Activated CD8-positive, alpha-beta T cell treated with anti-CD3 and anti-CD28 coated beads for 36 hours (primary cell): ENCODE measurements around the gene APOC4. TPM values are rescaled to one million over a fixed set of nuclear protein-coding genes. Genes with fewer than 3 reads are reported as not detected.

ENCODE experiments used
- ATAC-seq: fragments of 200-7000 bp; cut with Tn5 transposase; one replicate; pipeline ENCODE4 v1.10.0; 2021; ENCODE audit warnings: mild to moderate bottlenecking, moderate library complexity
- CTCF ChIA-PET: fragments of 350-600 bp; sonication (Branson Sonifier 250); formaldehyde crosslinking; loops from one replicate; lab custom pipeline; 2021; ENCODE audit warnings: antibody characterized with exemption; lab: Charles Lee
- POLR2A ChIA-PET: fragments of 350-600 bp; sonication (Branson Sonifier 250); formaldehyde crosslinking; loops from one replicate; lab custom pipeline; 2021; ENCODE audit warnings: antibody characterized with exemption; lab: Charles Lee
- DNase-seq: peaks from one replicate; pipeline ENCODE4 v3.0.0-alpha.2; 2020
- H3K27ac Mint-ChIP-seq: one replicate; pipeline ENCODE4 v1.8.0; 2021; ENCODE audit warnings: mild to moderate bottlenecking, mixed read lengths
- H3K27me3 Mint-ChIP-seq: one replicate; pipeline ENCODE4 v1.8.0; 2021; ENCODE audit warnings: mixed read lengths
- H3K36me3 Mint-ChIP-seq: one replicate; pipeline ENCODE4 v1.8.0; 2021; ENCODE audit warnings: low read depth, mixed read lengths
- H3K4me1 Mint-ChIP-seq: one replicate; pipeline ENCODE4 v1.8.0; 2021; ENCODE audit warnings: low read depth, mixed read lengths
- H3K4me3 Mint-ChIP-seq: one replicate; pipeline ENCODE4 v1.8.0; 2021; ENCODE audit warnings: mild to moderate bottlenecking, moderate library complexity, mixed read lengths
- H3K9me3 Mint-ChIP-seq: one replicate; pipeline ENCODE4 v1.8.0; 2021; ENCODE audit warnings: mixed read lengths
- intact Hi-C: fragments of 100-400 bp; cut with micrococcal nuclease; formaldehyde crosslinking; loops from one replicate; pipeline ENCODE4 v1.10.0; 2022
- total RNA-seq, 2 experiments: library from RNA; stranded (reverse); gene quantifications; one replicate each; pipeline ENCODE4 v1.2.3, GENCODE V29; 2021
- TF ChIP-seq, protein P1 (sequence below): fragments of 200-600 bp; IDR thresholded peaks from one replicate; pipeline ENCODE4 v1.8.0; 2022; ENCODE audit warnings: antibody characterized with exemption, mild to moderate bottlenecking

Gene APOC4
- total RNA-seq, 2 experiments from 2014 or later: not detected

GRCh38 chr19:44904426-44904994 is 37.5 kb upstream of the APOC4 start:
- H3K4me1 Mint-ChIP-seq: peaks cover 10% of the 10 kb centered on the region
- H3K27me3 Mint-ChIP-seq: peaks cover 19% of the 10 kb centered on the region
- DNase-seq (no peak), ATAC-seq (no peak)
- intact Hi-C loops: loop anchor here (5.0 kb wide), 1 partner anchor 48 kb away; no protein-coding TSS in a partner anchor
- CTCF ChIA-PET: interaction anchor here (0.7 to 6.0 kb wide), 11 partner anchors 10 to 155 kb away, joined by 3 to 46 read pairs (median 4); partner anchors contain the start of gene TOMM40
- no peak overlapping the region for H3K27ac Mint-ChIP-seq
- H3K9me3 Mint-ChIP-seq: no peaks in the 10 kb centered on the region
- H3K4me3 Mint-ChIP-seq: no peak overlapping the region
- TF ChIP-seq, protein P1, sequence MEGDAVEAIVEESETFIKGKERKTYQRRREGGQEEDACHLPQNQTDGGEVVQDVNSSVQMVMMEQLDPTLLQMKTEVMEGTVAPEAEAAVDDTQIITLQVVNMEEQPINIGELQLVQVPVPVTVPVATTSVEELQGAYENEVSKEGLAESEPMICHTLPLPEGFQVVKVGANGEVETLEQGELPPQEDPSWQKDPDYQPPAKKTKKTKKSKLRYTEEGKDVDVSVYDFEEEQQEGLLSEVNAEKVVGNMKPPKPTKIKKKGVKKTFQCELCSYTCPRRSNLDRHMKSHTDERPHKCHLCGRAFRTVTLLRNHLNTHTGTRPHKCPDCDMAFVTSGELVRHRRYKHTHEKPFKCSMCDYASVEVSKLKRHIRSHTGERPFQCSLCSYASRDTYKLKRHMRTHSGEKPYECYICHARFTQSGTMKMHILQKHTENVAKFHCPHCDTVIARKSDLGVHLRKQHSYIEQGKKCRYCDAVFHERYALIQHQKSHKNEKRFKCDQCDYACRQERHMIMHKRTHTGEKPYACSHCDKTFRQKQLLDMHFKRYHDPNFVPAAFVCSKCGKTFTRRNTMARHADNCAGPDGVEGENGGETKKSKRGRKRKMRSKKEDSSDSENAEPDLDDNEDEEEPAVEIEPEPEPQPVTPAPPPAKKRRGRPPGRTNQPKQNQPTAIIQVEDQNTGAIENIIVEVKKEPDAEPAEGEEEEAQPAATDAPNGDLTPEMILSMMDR: no peak
- POLR2A ChIA-PET: interaction anchor here (0.8 to 4.1 kb wide), 6 partner anchors 9 to 99 kb away, joined by 3 to 27 read pairs (median 4); partner anchors contain the start of gene TOMM40
- peaks cover 21% of the 10 kb centered on the region for H3K36me3 Mint-ChIP-seq

GRCh38 chr19:44905437-44906160 is 36.4 kb upstream of the APOC4 start, which contains the start of gene APOE:
Gene APOE (plus strand): TSS chr19:44905796. CDS start chr19:44906625, 829 bp downstream.
- no peak within 1 kb of the TSS for H3K4me3 Mint-ChIP-seq
- no peak within 1 kb of the TSS for H3K27ac Mint-ChIP-seq
- ChIA-PET CTCF (interaction anchor here (0.8 to 6.0 kb wide), 4 partner anchors 11 to 154 kb away, joined by 3 to 46 read pairs (median 4); no protein-coding TSS in a partner anchor), POLR2A (interaction anchor here (0.6 to 4.1 kb wide), 6 partner anchors 9 to 109 kb away, joined by 3 to 27 read pairs (median 4); partner anchors contain the start of gene TOMM40)
- no peaks in the 10 kb centered on the region for H3K9me3 Mint-ChIP-seq
- peaks cover 10% of the 10 kb centered on the region for H3K4me1 Mint-ChIP-seq
- H3K36me3 Mint-ChIP-seq: peaks cover 14% of the 10 kb centered on the region
- intact Hi-C loops: no loop called here
- ATAC-seq: no peak
- H3K27me3 Mint-ChIP-seq: peaks cover 19% of the 10 kb centered on the region
- TF ChIP-seq, protein P1: no peak
- no peak for DNase-seq

- Mint-ChIP-seq H3K27ac (no peak overlapping the region), H3K27me3 (peaks cover 24% of the 10 kb centered on the region), H3K9me3 (no peaks in the 10 kb centered on the region), H3K4me3 (no peak overlapping the region), H3K4me1 (peaks cover 10% of the 10 kb centered on the region), H3K36me3 (peaks cover 6% of the 10 kb centered on the region)
- CTCF ChIA-PET: no interaction called here
- DNase-seq (no peak), ATAC-seq (no peak)
- POLR2A ChIA-PET: interaction anchor here (0.6 to 1.1 kb wide), 2 partner anchors 47 to 324 kb away, joined by 3 to 5 read pairs; no protein-coding TSS in a partner anchor
- TF ChIP-seq, protein P1: no peak
- intact Hi-C loops: no loop called here
These were observed 34.4 kb upstream of the APOC4 start for GRCh38 chr19:44907613-44908012.

- peaks cover 2% of the 10 kb centered on the region for H3K36me3 Mint-ChIP-seq
- ChIA-PET POLR2A (interaction anchor here (0.6 to 1.1 kb wide), 2 partner anchors 46 to 325 kb away, joined by 3 to 5 read pairs; no protein-coding TSS in a partner anchor), CTCF (no interaction called here)
- ATAC-seq: no peak
- peaks cover 10% of the 10 kb centered on the region for H3K4me1 Mint-ChIP-seq
- intact Hi-C loops: no loop called here
- DNase-seq: no peak
- H3K9me3 Mint-ChIP-seq: no peaks in the 10 kb centered on the region
- H3K27ac Mint-ChIP-seq: no peak overlapping the region
- no peak overlapping the region for H3K4me3 Mint-ChIP-seq
- TF ChIP-seq, protein P1: no peak
- H3K27me3 Mint-ChIP-seq: peaks cover 30% of the 10 kb centered on the region
These were observed 33.8 kb upstream of the APOC4 start for GRCh38 chr19:44908074-44908835.
